DOHH2 (cell line): ENCODE measurements around the gene ZBTB7C.

ENCODE experiments used
- EZH2phosphoT487 ChIP-seq: fragments of 200-600 bp; sonication (generic); IDR thresholded peaks from 2 replicates; pipeline ENCODE4 v1.6.1; 2017; ENCODE audit warnings: borderline replicate concordance, mild to moderate bottlenecking, antibody characterized with exemption, low read length, moderate library complexity, mixed read lengths
- TF ChIP-seq, protein P1 (sequence below): fragments of 200-600 bp; sonication (generic); IDR thresholded peaks from one replicate; pipeline ENCODE4 v1.5.1; 2014; ENCODE audit warnings: antibody characterized with exemption, mild to moderate bottlenecking, low read depth, low read length; ENCODE audit not compliant: poor library complexity, severe bottlenecking

GRCh38 chr18:48454261-48454757 lies 45.1 kb upstream of the ZBTB7C start:
- TF ChIP-seq, protein P1, sequence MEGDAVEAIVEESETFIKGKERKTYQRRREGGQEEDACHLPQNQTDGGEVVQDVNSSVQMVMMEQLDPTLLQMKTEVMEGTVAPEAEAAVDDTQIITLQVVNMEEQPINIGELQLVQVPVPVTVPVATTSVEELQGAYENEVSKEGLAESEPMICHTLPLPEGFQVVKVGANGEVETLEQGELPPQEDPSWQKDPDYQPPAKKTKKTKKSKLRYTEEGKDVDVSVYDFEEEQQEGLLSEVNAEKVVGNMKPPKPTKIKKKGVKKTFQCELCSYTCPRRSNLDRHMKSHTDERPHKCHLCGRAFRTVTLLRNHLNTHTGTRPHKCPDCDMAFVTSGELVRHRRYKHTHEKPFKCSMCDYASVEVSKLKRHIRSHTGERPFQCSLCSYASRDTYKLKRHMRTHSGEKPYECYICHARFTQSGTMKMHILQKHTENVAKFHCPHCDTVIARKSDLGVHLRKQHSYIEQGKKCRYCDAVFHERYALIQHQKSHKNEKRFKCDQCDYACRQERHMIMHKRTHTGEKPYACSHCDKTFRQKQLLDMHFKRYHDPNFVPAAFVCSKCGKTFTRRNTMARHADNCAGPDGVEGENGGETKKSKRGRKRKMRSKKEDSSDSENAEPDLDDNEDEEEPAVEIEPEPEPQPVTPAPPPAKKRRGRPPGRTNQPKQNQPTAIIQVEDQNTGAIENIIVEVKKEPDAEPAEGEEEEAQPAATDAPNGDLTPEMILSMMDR, result no peak
- TF ChIP-seq EZH2phosphoT487, result no peak
